CD4-positive, alpha-beta T cell treated with Interleukin-2 at 100 ng/mL for 4 hours (primary cell): ENCODE measurements around the gene RIC1.
"Not testable (repeated sequence)": the region's sequence is repeated elsewhere in the genome, so short reads cannot be mapped to it uniquely, and the experiment has no call there.

Source experiments
- DNase-seq: peaks from one replicate; pipeline ENCODE4 v3.0.0-alpha.2; 2020; ENCODE audit warnings: low spot score

The RIC1 gene

DNA sequence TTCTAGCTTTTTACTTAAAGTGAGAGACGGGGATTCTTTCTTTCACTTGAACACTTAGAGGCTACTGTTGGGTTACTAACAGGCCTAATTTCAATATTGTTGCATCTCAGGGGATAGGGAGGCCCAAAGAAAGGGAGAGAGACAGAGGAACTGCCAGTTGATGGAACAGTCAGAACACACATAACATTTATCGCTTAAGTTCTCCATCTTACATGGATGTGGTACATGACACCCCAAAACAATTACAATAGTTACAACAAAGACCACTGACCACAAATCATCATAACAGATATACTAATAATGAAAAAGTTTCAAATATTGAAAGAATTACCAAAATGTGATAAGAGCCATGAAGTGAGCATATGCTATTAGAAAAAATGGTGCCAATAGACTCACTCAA, 4.3 kb upstream of the RIC1 start:
- DNase-seq: no peak

GRCh38 chr9:5626727-5627634, 1.9 kb upstream of the RIC1 start:
- peak; percentile 51 for DNase-seq

DNA sequence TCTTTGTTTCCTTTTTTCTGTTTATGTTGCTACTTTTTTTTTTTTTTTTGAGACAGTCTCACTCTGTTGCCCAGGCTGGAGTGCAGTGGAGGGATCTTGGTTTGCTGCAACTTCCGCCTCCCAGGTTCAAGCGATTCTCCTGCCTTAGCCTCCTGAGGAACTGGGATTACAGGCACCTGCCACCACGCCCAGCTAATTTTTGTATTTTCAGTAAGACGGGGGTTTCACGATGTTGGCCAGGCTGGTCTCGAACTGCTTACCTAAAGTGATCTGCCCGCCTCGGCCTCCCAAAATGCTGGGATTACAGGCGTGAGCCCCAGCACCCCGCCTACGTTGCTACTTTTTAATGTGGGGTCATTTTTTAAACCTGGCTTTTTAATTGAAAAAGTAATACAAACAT, 1.2 kb upstream of the RIC1 start:
- DNase-seq: not testable (repeated sequence)

DNA sequence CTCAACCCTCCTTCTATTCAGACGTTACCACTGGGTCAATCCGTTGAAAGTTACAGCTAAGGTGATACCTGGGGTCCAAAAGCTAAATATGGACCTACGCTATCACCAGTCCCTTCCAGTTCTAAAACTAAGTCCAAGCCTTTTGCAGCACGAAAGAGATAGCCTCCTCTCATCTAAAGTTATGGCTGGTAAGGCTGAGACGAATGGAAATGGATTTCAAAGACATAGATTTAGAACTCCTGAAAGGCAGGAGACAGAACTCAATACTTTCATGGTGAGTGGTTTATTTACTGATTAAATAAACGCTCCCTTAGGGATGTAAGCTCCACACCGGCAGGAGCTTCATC, 751 bp upstream of the RIC1 start:
- DNase-seq: no peak

DNA sequence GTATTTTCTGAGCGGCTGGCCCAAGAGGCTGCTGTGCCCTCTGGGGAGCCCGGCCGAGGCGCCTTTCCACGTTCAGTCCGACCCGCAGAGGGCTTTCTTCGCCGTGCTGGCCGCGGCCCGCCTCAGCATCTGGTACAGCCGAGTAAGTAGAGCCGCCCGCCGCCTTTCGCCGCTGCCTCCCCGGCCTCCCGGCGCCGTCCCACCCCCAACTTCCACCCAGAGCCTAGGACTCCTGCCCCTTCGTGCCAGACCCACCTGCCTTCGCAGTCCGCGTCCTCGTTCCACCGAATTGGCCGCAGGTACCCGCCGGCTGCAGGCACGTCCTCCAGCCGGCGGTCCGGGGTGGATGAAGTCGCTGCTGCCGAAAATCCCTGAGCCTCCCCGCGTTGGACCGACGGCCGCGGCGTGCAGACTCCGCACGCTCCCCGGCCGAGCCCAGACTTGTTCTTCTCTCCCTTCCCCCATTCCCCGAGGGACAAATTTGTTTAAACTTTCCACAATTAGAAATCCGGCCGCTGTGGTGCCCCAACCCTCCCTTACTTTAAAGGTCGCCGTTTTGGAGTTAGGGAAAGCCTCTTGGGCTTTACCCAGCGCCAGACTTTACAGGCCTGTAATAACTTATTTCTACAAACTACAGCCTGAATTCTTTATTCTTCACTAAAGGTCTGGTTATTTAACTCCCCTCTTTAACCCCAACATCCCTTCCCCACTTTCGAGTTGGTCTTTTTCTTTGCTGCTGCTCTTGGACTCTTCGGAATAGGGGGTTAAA, 589 bp downstream of the RIC1 start:
- peak; percentile 31 for DNase-seq

DNA sequence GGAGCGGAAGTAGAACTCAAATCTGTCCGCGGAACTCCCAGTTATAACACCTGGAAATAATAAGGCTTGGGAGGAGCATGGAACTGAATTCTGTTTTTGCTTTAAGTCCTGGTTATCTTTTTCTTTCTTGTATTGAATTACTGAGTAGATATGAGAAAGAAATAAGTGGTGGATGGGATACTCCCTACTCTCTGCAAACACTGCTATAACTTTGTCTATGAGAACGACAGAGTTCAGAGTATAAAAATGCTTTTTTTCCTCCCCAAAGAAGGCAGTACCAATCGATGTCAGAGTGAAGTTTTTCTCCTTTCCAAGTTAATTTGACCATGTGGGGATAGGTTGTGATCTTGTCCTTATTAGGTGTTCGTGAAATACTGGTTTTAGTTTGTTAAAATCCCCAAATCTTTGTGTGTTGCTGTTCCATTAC, 1.2 kb downstream of the RIC1 start:
- DNase-seq: peak; percentile 18

- no peak for DNase-seq
Measured at GRCh38 chr9:5631026-5631425, 2.1 kb downstream of the RIC1 start.

DNA sequence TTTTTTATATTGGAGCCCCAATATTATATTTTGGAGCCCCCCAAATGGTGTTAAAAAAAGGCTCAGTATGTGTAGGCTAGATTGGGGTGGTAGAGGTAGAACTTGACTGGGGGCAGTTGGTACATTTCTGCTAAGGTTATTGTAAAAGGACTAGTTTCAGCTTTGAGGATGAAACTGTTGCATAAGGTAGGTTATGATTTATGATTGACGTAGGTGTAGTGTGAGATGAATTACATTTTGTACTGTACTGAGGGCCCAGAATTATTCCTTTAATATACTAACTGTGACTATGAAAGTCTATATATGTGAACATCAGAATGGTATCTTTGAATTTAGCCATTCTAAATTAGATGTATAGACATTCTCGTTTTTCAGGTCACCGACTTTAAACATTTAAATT, 3.6 kb downstream of the RIC1 start:
- DNase-seq: no peak

DNA sequence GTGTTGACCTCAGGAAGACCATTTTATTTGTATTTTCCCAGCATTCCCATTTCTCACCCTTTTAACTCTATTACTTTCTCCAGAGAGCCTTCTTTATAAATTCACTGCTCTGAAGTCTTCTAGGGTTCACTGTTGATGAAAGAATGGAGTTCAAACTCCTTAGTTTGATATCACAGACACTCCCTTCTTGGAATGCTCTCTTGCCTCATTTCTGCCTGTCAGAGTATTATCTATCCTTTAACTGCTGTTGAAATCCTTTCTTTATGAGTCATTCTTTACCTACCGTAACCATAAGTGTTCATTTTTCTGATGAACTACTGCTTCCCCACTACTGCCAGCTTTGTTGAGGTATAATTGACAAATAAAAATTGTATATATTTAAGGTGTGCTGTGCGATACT, 4.3 kb downstream of the RIC1 start:
- no peak for DNase-seq

DNA sequence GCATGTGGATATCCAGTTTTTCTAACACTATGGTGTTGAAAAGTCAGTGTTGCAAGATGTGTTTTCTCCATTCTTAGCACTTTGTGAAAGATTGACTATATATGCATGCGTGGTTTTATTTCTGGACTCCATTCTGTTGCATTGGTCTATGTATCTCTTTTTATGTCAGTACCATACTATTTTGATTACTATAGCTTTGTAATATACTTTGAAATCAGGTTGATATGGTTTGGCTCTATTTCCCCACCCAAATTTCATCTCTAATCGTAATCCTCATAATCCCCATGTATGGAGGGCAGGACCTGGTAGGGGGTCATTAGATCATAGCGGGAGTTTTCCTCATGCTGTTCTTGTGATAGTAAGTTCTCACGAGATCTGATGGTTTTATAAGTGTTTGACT, 6.5 kb downstream of the RIC1 start:
- DNase-seq: no peak

GRCh38 chr9:5639816-5640215, 10.9 kb downstream of the RIC1 start:
- no peak for DNase-seq

GRCh38 chr9:5642170-5642569, 13.3 kb downstream of the RIC1 start:
- DNase-seq: no peak

- DNase-seq: no peak
Measured at GRCh38 chr9:5643005-5643624, 14.2 kb downstream of the RIC1 start.

DNA sequence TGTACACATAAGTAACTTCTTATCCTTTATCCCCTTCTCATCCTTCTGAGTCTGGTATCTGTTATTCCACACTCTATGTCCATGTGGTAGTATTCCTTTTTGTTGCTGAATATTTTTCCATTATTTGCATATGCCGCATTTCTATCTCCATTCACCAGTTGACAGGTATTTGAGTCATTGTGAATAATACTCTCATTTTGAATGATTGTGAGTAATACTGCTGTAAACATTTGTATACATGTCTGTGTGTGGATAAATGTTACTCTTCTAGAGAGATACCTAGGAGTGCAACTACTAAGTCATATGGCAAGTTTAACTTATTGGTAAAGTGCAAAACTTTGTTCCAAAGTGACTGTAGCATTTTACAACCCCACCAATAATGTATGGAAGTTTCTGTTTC, 15.6 kb downstream of the RIC1 start:
- DNase-seq: no peak

DNA sequence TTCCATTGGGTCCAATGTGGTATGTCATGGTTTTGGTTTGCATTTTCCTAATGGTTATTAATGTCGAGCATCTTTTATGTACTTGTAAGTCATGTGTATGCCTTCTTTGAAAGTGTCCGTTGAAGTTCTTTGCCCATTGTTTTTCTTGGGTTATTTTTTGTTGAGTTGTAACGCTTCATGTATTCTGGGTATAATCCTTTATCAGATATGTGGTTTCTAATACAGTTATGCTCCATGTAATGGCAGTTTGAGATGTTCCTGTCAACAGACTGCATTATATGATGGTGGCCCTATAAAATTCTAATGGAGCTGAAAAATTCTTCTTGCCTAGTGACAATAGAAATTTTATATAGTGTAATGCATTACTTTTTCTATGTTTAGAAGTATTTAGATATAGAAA, 17.2 kb downstream of the RIC1 start:
- no peak for DNase-seq

GRCh38 chr9:5650356-5651105, 21.6 kb downstream of the RIC1 start:
- no peak for DNase-seq

- no peak for DNase-seq
Measured at GRCh38 chr9:5651246-5651645, 22.3 kb downstream of the RIC1 start.

GRCh38 chr9:5652821-5653220, 23.9 kb downstream of the RIC1 start:
- DNase-seq: no peak

- not testable (repeated sequence) for DNase-seq
Measured at GRCh38 chr9:5662804-5663203, 33.9 kb downstream of the RIC1 start.

GRCh38 chr9:5665059-5665458, 36.2 kb downstream of the RIC1 start:
- no peak for DNase-seq

- DNase-seq: no peak
Measured at GRCh38 chr9:5667391-5667790, 38.5 kb downstream of the RIC1 start.

DNA sequence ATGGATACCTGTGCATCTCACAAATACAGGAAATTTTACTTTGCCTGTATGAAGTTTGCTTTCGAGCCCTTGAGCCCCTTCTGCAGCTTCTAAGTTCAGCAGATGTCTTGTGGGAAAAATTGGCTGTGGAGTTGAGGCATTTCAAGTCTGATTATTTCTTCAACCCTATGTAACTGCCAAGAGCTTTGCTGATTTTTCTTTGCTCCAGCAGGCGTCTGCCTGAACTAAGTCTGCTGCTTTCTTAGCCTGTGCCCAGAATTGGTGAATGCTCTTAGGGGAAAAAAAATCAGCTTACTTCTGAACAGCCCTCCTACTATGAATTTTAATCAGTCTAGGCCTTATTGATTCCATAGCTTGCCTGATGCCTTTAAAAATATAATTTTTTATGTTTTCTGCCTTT, 41.2 kb downstream of the RIC1 start:
- no peak for DNase-seq
